GM12878 (cell line): ENCODE measurements around the gene TNS4. TPM values are rescaled to one million over a fixed set of nuclear protein-coding genes. Genes with fewer than 3 reads are reported as not detected.

ENCODE experiments used
- ATAC-seq: fragments of 200-7000 bp; cut with Tn5 transposase; 3 replicates; pipeline ENCODE4 v1.9.1; 2020; ENCODE audit warnings: mild to moderate bottlenecking, moderate library complexity
- BruUV-seq: library from RNA; stranded (reverse); fragments of 400-500 nt; replicated peaks from 2 replicates; lab custom pipeline; 2021; lab: Mats Ljungman, UMichigan
- CTCF ChIA-PET: fragments of 300-600 bp; sonication (Branson Sonifier 250); formaldehyde crosslinking; extraction: SDS; loops from one replicate; lab custom pipeline; 2021; ENCODE audit warnings: inconsistent platforms; lab: Yijun Ruan, JAX
- POLR2A ChIA-PET: fragments of 350-600 bp; formaldehyde crosslinking; extraction: SDS; loops from one replicate; lab custom pipeline; 2021; ENCODE audit warnings: inconsistent platforms; lab: Charles Lee
- RAD21 ChIA-PET: fragments of 300-600 bp; sonication (Branson Sonifier 250); formaldehyde crosslinking; loops from one replicate; lab custom pipeline; 2023; ENCODE audit warnings: antibody characterized with exemption; ENCODE audit not compliant: unreplicated experiment; lab: Charles Lee
- SMC1A ChIA-PET: fragments of 300-600 bp; sonication (Branson Sonifier 250); formaldehyde crosslinking; loops from one replicate; lab custom pipeline; 2023; ENCODE audit not compliant: unreplicated experiment, uncharacterized antibody; lab: Charles Lee
- DNase-seq: peaks from one replicate; pipeline ENCODE4 v3.0.0-alpha.2; 2011; ENCODE audit warnings: low read depth, low spot score
- FAIRE-seq: peaks from 3 replicates; lab custom pipeline; 2011; peaks lifted over from hg19 to GRCh38; lab: Jason Lieb, UNC
- H2AFZ ChIP-seq: 2 replicates; pipeline ENCODE4 v1.6.0; 2011; ENCODE audit warnings: low read depth, low read length, control low read depth; ENCODE audit not compliant: control insufficient read depth
- H3K27ac ChIP-seq: 2 replicates; pipeline ENCODE4 v1.5.1; 2011; ENCODE audit warnings: control low read depth; ENCODE audit not compliant: control insufficient read depth, insufficient read depth
- H3K27me3 ChIP-seq, 2 experiments: replicated peaks in 1 of 2; 2 replicates each; pipeline versions ENCODE4 v1.6.0 to v1.6.1; 2011; ENCODE audit warnings: low read length in 1 of 2; ENCODE audit not compliant: control insufficient read depth in 2 of 2, insufficient read depth in 2 of 2
- H3K36me3 ChIP-seq, 2 experiments: 2 replicates each; pipeline ENCODE4 v1.5.1; 2011; ENCODE audit warnings: low read length in 1 of 2; ENCODE audit not compliant: control insufficient read depth in 2 of 2, insufficient read depth in 2 of 2
- H3K4me1 ChIP-seq: 2 replicates; pipeline ENCODE4 v1.6.1; 2011; ENCODE audit warnings: mild to moderate bottlenecking, low read length, moderate library complexity, mixed read lengths; ENCODE audit not compliant: control insufficient read depth, insufficient read depth
- H3K4me2 ChIP-seq: 2 replicates; pipeline ENCODE4 v1.6.0; 2011; ENCODE audit warnings: control low read depth; ENCODE audit not compliant: control insufficient read depth, insufficient read depth
- H3K4me3 ChIP-seq: fragments of 200-600 bp; sonication (generic); 2 replicates; pipeline ENCODE4 v1.5.1; 2016
- H3K79me2 ChIP-seq: 2 replicates; pipeline ENCODE4 v1.6.0; 2011; ENCODE audit warnings: low read length; ENCODE audit not compliant: control insufficient read depth, insufficient read depth
- H3K9ac ChIP-seq: 2 replicates; pipeline ENCODE4 v1.8.0; 2011; ENCODE audit warnings: low read length, control low read depth, mixed read lengths; ENCODE audit not compliant: control insufficient read depth, insufficient read depth
- H3K9me3 ChIP-seq: replicated peaks from 3 replicates; pipeline ENCODE4 v1.5.1; 2011; ENCODE audit warnings: mild to moderate bottlenecking, low read length; ENCODE audit not compliant: control insufficient read depth, insufficient read depth
- H4K20me1 ChIP-seq: 2 replicates; pipeline ENCODE4 v1.6.0; 2011; ENCODE audit not compliant: control insufficient read depth, insufficient read depth
- CBFB ChIP-seq: IDR thresholded peaks from 2 replicates; pipeline ENCODE4 v1.6.1; 2016; ENCODE audit warnings: antibody characterized with exemption, low read depth
- CBX3 ChIP-seq: fragments of 200-600 bp; sonication (generic); IDR thresholded peaks from 2 replicates; pipeline ENCODE4 v1.6.1; 2016; ENCODE audit warnings: low read depth, borderline replicate concordance
- CHD2 ChIP-seq: IDR thresholded peaks from 2 replicates; pipeline ENCODE4 v1.6.1; 2011; ENCODE audit warnings: low read depth, low read length, improper control_type of control experiment, borderline replicate concordance
- ESRRA ChIP-seq: IDR thresholded peaks from 2 replicates; pipeline ENCODE4 v1.6.1; 2012; ENCODE audit warnings: mild to moderate bottlenecking, low read length, improper control_type of control experiment
- FOXM1 ChIP-seq: IDR thresholded peaks from 2 replicates; pipeline ENCODE4 v1.6.1; 2012; ENCODE audit warnings: low read depth, mild to moderate bottlenecking, inconsistent platforms, low read length, moderate library complexity
- IKZF2 ChIP-seq, 2 experiments: fragments of 450-650 bp; IDR thresholded peaks; 2 replicates each; pipeline ENCODE4 v1.6.1; 2017; ENCODE audit warnings: mild to moderate bottlenecking in 2 of 2, moderate library complexity in 2 of 2
- MEF2B ChIP-seq: fragments of 450-650 bp; IDR thresholded peaks from 2 replicates; pipeline ENCODE4 v1.6.1; 2018; ENCODE audit warnings: mild to moderate bottlenecking, moderate library complexity; ENCODE audit not compliant: partially characterized antibody, poor library complexity, severe bottlenecking
- POLR2A ChIP-seq: IDR thresholded peaks from 2 replicates; pipeline ENCODE4 v1.6.1; 2011; ENCODE audit warnings: low read depth, mild to moderate bottlenecking, low read length
- POLR2AphosphoS2 ChIP-seq: IDR thresholded peaks from 2 replicates; pipeline ENCODE4 v1.6.1; 2011; ENCODE audit warnings: low read depth, mild to moderate bottlenecking, low read length, improper control_type of control experiment, moderate library complexity
- SPI1 ChIP-seq: IDR thresholded peaks from 2 replicates; pipeline ENCODE4 v1.6.1; 2011; ENCODE audit warnings: low read depth, mild to moderate bottlenecking, low read length, moderate library complexity, borderline replicate concordance; ENCODE audit not compliant: insufficient read depth
- SREBF1 ChIP-seq: IDR thresholded peaks from 2 replicates; pipeline ENCODE4 v1.6.1; 2012; ENCODE audit warnings: mild to moderate bottlenecking, low read length
- SREBF2 ChIP-seq: IDR thresholded peaks from 2 replicates; pipeline ENCODE4 v1.6.1; 2012; ENCODE audit warnings: mild to moderate bottlenecking, low read length
- SUPT20H ChIP-seq: IDR thresholded peaks from 2 replicates; pipeline ENCODE4 v1.6.1; 2011; ENCODE audit warnings: low read depth, mild to moderate bottlenecking, low read length, moderate library complexity, borderline replicate concordance; ENCODE audit not compliant: control insufficient read depth
- TCF7 ChIP-seq: IDR thresholded peaks from 2 replicates; pipeline ENCODE4 v1.6.1; 2014; ENCODE audit warnings: antibody characterized with exemption, borderline replicate concordance
- ZNF24 ChIP-seq: fragments of 450-650 bp; IDR thresholded peaks from 2 replicates; pipeline ENCODE4 v1.6.1; 2017; ENCODE audit warnings: antibody characterized with exemption, mild to moderate bottlenecking
- WGBS: methylation state at CpG from one replicate; pipeline ENCODE4 v1.1.6; 2016; ENCODE audit warnings: low lambda C conversion rate; ENCODE audit not compliant: insufficient replicate concordance, insufficient coverage; ENCODE audit errors: missing lambda C conversion rate; 5-methylcytosine and 5-hydroxymethylcytosine counted together
- in situ Hi-C: fragments of 300-500 bp; cut with MboI; formaldehyde crosslinking; loops from 9 replicates; pipeline ENCODE4 v1.14.3; 2018; ENCODE audit warnings: mixed read lengths
- intact Hi-C: fragments of 100-400 bp; cut with micrococcal nuclease; formaldehyde crosslinking; loops from one replicate; pipeline ENCODE4 v1.14.2; 2022; ENCODE audit not compliant: unreplicated experiment
- polyA plus RNA-seq, 11 experiments: library from polyadenylated mRNA; depleted of rRNA in 4 of 11; unstranded in 6 of 11; stranded (reverse) in 5 of 11; fragments of >200 nt; fragmentation: Nextera tagmentation in 4 of 11; fragmentation: Illumina TruSeq in 1 of 11; extraction: Ambion mirVana in 4 of 11; extraction: Trizol in 1 of 11; gene quantifications; 1 replicate in 1 of 11; 2 replicates in 10 of 11; pipeline versions ENCODE4 v1.2.1 to v1.2.3, GENCODE V29; 2011 to 2016; ENCODE audit warnings: inconsistent platforms in 2 of 11, missing spikeins in 2 of 11, low read depth in 1 of 11
- total RNA-seq, 4 experiments: library from RNA; depleted of rRNA in 3 of 4; stranded (reverse); fragments of >200 nt in 3 of 4; fragmentation: Illumina TruSeq in 1 of 4; extraction: Trizol in 1 of 4; gene quantifications; 2 replicates each; pipeline versions ENCODE4 v1.2.1 to v1.2.3, GENCODE V29; 2013 to 2021
- TF ChIP-seq, protein P1 (sequence below): IDR thresholded peaks from 2 replicates; pipeline ENCODE4 v1.6.1; 2011; ENCODE audit warnings: borderline replicate concordance, low read depth, mild to moderate bottlenecking, moderate library complexity, low read length; ENCODE audit not compliant: insufficient read depth, poor library complexity, severe bottlenecking

TNS4 gene
- total and polyA plus RNA-seq, 10 of the 15 experiments (the other 5 are each of a cell fraction or from before 2014, with no cell fraction given) = 0.10 to 0.90 (median 0.68) TPM; not detected in 2

DNA sequence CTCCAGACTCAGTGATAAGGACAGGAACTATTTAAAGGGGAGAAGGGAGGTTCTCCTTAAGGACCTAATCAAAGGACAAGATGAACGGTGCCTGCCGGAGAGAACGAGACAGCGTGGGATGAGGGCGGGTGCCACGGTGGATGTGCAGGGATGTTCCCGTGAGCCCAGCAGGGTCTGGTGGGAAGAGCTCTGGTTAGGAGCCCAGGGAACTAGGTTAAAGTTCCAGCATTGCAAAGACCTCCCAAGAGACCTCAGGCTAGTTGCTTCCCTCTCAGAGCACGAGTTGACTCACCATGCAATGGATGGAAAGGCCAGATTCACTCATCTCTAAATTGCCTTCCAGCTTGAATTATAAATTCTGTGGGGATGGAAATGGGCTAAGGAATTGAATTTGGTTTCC is 49.2 kb upstream of the TNS4 start:
- intact Hi-C loops = no loop called here
- in situ Hi-C loops = no loop called here
- H3K9ac ChIP-seq = no peak overlapping the region
- H3K36me3 ChIP-seq = peaks cover 8 to 22% of the 10 kb centered on the region in 2 experiments; a peak in 3 of 4 replicates
- 73% methylated on average over 8 of the region's 8 CpGs for WGBS
- ATAC-seq (no peak), DNase-seq (no peak)
- no peaks in the 10 kb centered on the region for H3K27me3 ChIP-seq
- H3K27ac ChIP-seq = no peak overlapping the region
- RAD21 ChIA-PET = interaction anchor here (1.7 to 21.1 kb wide), 4 partner anchors 11 to 65 kb away, joined by 5 to 514 read pairs (median 50); no protein-coding TSS in a partner anchor
- no peaks in the 10 kb centered on the region; the same call in 2 of the 3 replicates for H3K9me3 ChIP-seq
- SMC1A ChIA-PET = interaction anchor here (0.7 to 21.2 kb wide), 4 partner anchors 11 to 65 kb away, joined by 3 to 430 read pairs (median 51); partner anchors contain the start of gene CCR7
- no peak overlapping the region for H3K4me3 ChIP-seq
- H2AFZ ChIP-seq = no peak overlapping the region
- CTCF ChIA-PET = interaction anchor here (0.6 to 13.0 kb wide), 6 partner anchors 8 to 77 kb away, joined by 3 to 138 read pairs (median 7); no protein-coding TSS in a partner anchor
- POLR2A ChIA-PET = interaction anchor here (2.8 to 5.4 kb wide), 2 partner anchors 11 to 65 kb away, joined by 13 to 39 read pairs; no protein-coding TSS in a partner anchor
- no peak for TF ChIP-seq SREBF2
- TF ChIP-seq CBFB = 0 out of 2 replicates have a peak, but pooled peaks have one; percentile 11
- no peak for TF ChIP-seq SPI1
- no peak for TF ChIP-seq TCF7
- TF ChIP-seq ZNF24 = no peak
- TF ChIP-seq MEF2B = peak; percentile 31
- TF ChIP-seq ESRRA = no peak
- TF ChIP-seq, protein P1, sequence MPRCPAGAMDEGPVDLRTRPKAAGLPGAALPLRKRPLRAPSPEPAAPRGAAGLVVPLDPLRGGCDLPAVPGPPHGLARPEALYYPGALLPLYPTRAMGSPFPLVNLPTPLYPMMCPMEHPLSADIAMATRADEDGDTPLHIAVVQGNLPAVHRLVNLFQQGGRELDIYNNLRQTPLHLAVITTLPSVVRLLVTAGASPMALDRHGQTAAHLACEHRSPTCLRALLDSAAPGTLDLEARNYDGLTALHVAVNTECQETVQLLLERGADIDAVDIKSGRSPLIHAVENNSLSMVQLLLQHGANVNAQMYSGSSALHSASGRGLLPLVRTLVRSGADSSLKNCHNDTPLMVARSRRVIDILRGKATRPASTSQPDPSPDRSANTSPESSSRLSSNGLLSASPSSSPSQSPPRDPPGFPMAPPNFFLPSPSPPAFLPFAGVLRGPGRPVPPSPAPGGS = peak; percentile 7
- no peak for TF ChIP-seq CBX3
- TF ChIP-seq SUPT20H = no peak
- TF ChIP-seq SREBF1 = no peak
- peak; percentile 50; the same call in 1 of the 2 replicates for TF ChIP-seq POLR2A
- TF ChIP-seq FOXM1 = peak; percentile 28; the same call in 1 of the 2 replicates
- no peak for TF ChIP-seq CHD2
- TF ChIP-seq IKZF2 (IDR thresholded peaks at IDR 0.05) = peak; percentile 20 to 41; a peak in 1 of 4 replicates
- TF ChIP-seq POLR2AphosphoS2 = no peak; the same call in 1 of the 2 replicates
- TF ChIP-seq, all 136 proteins: peak for 6
- H3K79me2 ChIP-seq = no peaks in the 10 kb centered on the region
- no peak for FAIRE-seq
- peaks cover 43% of the 10 kb centered on the region for H3K4me1 ChIP-seq
- no peaks in the 10 kb centered on the region for H4K20me1 ChIP-seq
- no peak overlapping the region for H3K4me2 ChIP-seq
- no TSS peak for BruUV-seq
